ENCODE measurements around the gene IQSEC2. TPM values are rescaled to one million over a fixed set of nuclear protein-coding genes. Genes with fewer than 3 reads are reported as not detected.

Gene IQSEC2
- polyA plus RNA-seq, 3 donors, result 12.3 to 13.6 (median 12.9) TPM

- DNase-seq (ENCODE audit: low read depth in 3 of 3, low spot score in 2 of 3), result no peak
Observed at GRCh38 chrX:53272808-53273337, 8.5 kb downstream of the IQSEC2 start.

GRCh38 chrX:53269536-53270107 lies 11.8 kb downstream of the IQSEC2 start:
- DNase-seq (ENCODE audit: low read depth in 3 of 3, low spot score in 2 of 3), result no peak

- DNase-seq (ENCODE audit: low read depth in 3 of 3, low spot score in 2 of 3), result no peak
Observed at GRCh38 chrX:53268173-53268572, 13.2 kb downstream of the IQSEC2 start.

- DNase-seq (ENCODE audit: low read depth in 3 of 3, low spot score in 2 of 3), result no peak
Observed at GRCh38 chrX:53266914-53267313, 14.5 kb downstream of the IQSEC2 start.

GRCh38 chrX:53265771-53266574 lies 15.4 kb downstream of the IQSEC2 start:
- no peak for DNase-seq (ENCODE audit: low read depth in 3 of 3, low spot score in 2 of 3)

GRCh38 chrX:53263597-53264094 lies 17.7 kb downstream of the IQSEC2 start:
- no peak for DNase-seq (ENCODE audit: low read depth in 3 of 3, low spot score in 2 of 3)

- no peak for DNase-seq (ENCODE audit: low read depth in 3 of 3, low spot score in 2 of 3)
Observed at GRCh38 chrX:53262918-53263394, 18.4 kb downstream of the IQSEC2 start.

GRCh38 chrX:53262189-53262917 lies 19.0 kb downstream of the IQSEC2 start:
- no peak for DNase-seq (ENCODE audit: low read depth in 3 of 3, low spot score in 2 of 3)

GRCh38 chrX:53261355-53261972 lies 19.9 kb downstream of the IQSEC2 start:
- no peak for DNase-seq (ENCODE audit: low read depth in 3 of 3, low spot score in 2 of 3)

GRCh38 chrX:53260836-53261235 lies 20.5 kb downstream of the IQSEC2 start:
- DNase-seq (ENCODE audit: low read depth in 3 of 3, low spot score in 2 of 3), result no peak

- no peak for DNase-seq (ENCODE audit: low read depth in 3 of 3, low spot score in 2 of 3)
Observed at GRCh38 chrX:53257670-53258423, 23.5 kb downstream of the IQSEC2 start.

GRCh38 chrX:53257166-53257565 lies 24.2 kb downstream of the IQSEC2 start:
- no peak for DNase-seq (ENCODE audit: low read depth in 3 of 3, low spot score in 2 of 3)

- DNase-seq (ENCODE audit: low read depth in 3 of 3, low spot score in 2 of 3), result no peak
Observed at GRCh38 chrX:53256446-53257041, 24.8 kb downstream of the IQSEC2 start.

GRCh38 chrX:53255738-53256191 lies 25.6 kb downstream of the IQSEC2 start:
- DNase-seq (ENCODE audit: low read depth in 3 of 3, low spot score in 2 of 3), result no peak

- no peak for DNase-seq (ENCODE audit: low read depth in 3 of 3, low spot score in 2 of 3)
Observed at GRCh38 chrX:53254570-53255461, 26.6 kb downstream of the IQSEC2 start.

- no peak for DNase-seq (ENCODE audit: low read depth in 3 of 3, low spot score in 2 of 3)
Observed at GRCh38 chrX:53253293-53254020, 27.9 kb downstream of the IQSEC2 start.

GRCh38 chrX:53251307-53251706 lies 30.1 kb downstream of the IQSEC2 start:
- DNase-seq (ENCODE audit: low read depth in 3 of 3, low spot score in 2 of 3), result no peak

GRCh38 chrX:53250556-53250955 lies 30.8 kb downstream of the IQSEC2 start:
- no peak for DNase-seq (ENCODE audit: low read depth in 3 of 3, low spot score in 2 of 3)

Data from right renal cortex interstitium (tissue), 3 donors.